Endodermal cell (in vitro differentiated cells): ENCODE results near the gene NELFA. TPM values are rescaled to one million over a fixed set of nuclear protein-coding genes. Genes with fewer than 3 reads are reported as not detected.

ENCODE experiments used
- DNase-seq: peaks from one replicate; pipeline ENCODE4 v3.0.0-alpha.2; 2017
- H3K27ac ChIP-seq: 2 replicates; pipeline ENCODE4 v1.5.1; 2013; ENCODE audit warnings: mild to moderate bottlenecking, low read depth, low read length, moderate library complexity
- H3K27me3 ChIP-seq: 2 replicates; pipeline ENCODE4 v1.6.1; 2013; ENCODE audit warnings: mild to moderate bottlenecking, low read length, moderate library complexity; ENCODE audit not compliant: insufficient read depth, control insufficient read depth, poor library complexity, severe bottlenecking
- H3K36me3 ChIP-seq: 2 replicates; pipeline ENCODE4 v1.7.0; 2013; ENCODE audit warnings: mild to moderate bottlenecking, low read length, moderate library complexity; ENCODE audit not compliant: control insufficient read depth, insufficient read depth
- H3K4me1 ChIP-seq: one replicate; pipeline ENCODE4 v1.7.0; 2013; ENCODE audit warnings: low read length; ENCODE audit not compliant: control insufficient read depth, insufficient read depth
- H3K4me3 ChIP-seq: 2 replicates; pipeline ENCODE4 v1.5.1; 2013; ENCODE audit warnings: mild to moderate bottlenecking, low read length, moderate library complexity
- H3K9ac ChIP-seq: 2 replicates; pipeline ENCODE4 v1.6.1; 2013; ENCODE audit warnings: mild to moderate bottlenecking, low read length, moderate library complexity; ENCODE audit not compliant: poor library complexity, severe bottlenecking; ENCODE audit errors: extremely low read depth
- H3K9me3 ChIP-seq: 2 replicates; pipeline ENCODE4 v1.6.1; 2013; ENCODE audit warnings: mild to moderate bottlenecking, low read length, moderate library complexity; ENCODE audit not compliant: control insufficient read depth
- H3K27ac Mint-ChIP-seq: 2 replicates; pipeline ENCODE4 v1.8.0; 2020; ENCODE audit warnings: mixed read lengths
- H3K27me3 Mint-ChIP-seq: 2 replicates; pipeline ENCODE4 v1.8.0; 2021; ENCODE audit warnings: mild to moderate bottlenecking, mixed read lengths; ENCODE audit not compliant: insufficient read depth
- H3K36me3 Mint-ChIP-seq: 2 replicates; pipeline ENCODE4 v1.8.0; 2020; ENCODE audit warnings: low read depth, mixed read lengths
- H3K4me1 Mint-ChIP-seq: 2 replicates; pipeline ENCODE4 v1.8.0; 2020; ENCODE audit warnings: mixed read lengths
- H3K4me3 Mint-ChIP-seq: 2 replicates; pipeline ENCODE4 v1.8.0; 2020; ENCODE audit warnings: mild to moderate bottlenecking, moderate library complexity, mixed read lengths
- H3K9me3 Mint-ChIP-seq: 2 replicates; pipeline ENCODE4 v1.8.0; 2020; ENCODE audit warnings: mild to moderate bottlenecking, mixed read lengths
- CTCF ChIP-seq: fragments of 200-600 bp; sonication (generic); conservative IDR thresholded peaks from 2 replicates; pipeline ENCODE4 v1.5.0; 2021; ENCODE audit warnings: antibody characterized with exemption, mild to moderate bottlenecking
- WGBS, 2 experiments: methylation state at CpG; one replicate each; pipeline versions ENCODE4 v1.1.5 to v1.1.7; 2013; ENCODE audit warnings: missing lambda C conversion rate in 2 of 2, mixed read lengths in 1 of 2; ENCODE audit not compliant: insufficient coverage in 1 of 2, insufficient read length in 1 of 2; 5-methylcytosine and 5-hydroxymethylcytosine counted together
- total RNA-seq, 2 donors: library from RNA; stranded (reverse); fragmentation: NEBNext Ultra II Directional in 1 of 2; extraction: Animal tissue kit (Norgen Biotek cat#: 25700) in 1 of 2; gene quantifications; 2 replicates in 1 of 2; 3 replicates in 1 of 2; pipeline ENCODE4 v1.2.1, GENCODE V29; 2021

NELFA gene
- total RNA-seq, 2 donors from 2014 or later: 54.8 to 60.1 TPM

DNA sequence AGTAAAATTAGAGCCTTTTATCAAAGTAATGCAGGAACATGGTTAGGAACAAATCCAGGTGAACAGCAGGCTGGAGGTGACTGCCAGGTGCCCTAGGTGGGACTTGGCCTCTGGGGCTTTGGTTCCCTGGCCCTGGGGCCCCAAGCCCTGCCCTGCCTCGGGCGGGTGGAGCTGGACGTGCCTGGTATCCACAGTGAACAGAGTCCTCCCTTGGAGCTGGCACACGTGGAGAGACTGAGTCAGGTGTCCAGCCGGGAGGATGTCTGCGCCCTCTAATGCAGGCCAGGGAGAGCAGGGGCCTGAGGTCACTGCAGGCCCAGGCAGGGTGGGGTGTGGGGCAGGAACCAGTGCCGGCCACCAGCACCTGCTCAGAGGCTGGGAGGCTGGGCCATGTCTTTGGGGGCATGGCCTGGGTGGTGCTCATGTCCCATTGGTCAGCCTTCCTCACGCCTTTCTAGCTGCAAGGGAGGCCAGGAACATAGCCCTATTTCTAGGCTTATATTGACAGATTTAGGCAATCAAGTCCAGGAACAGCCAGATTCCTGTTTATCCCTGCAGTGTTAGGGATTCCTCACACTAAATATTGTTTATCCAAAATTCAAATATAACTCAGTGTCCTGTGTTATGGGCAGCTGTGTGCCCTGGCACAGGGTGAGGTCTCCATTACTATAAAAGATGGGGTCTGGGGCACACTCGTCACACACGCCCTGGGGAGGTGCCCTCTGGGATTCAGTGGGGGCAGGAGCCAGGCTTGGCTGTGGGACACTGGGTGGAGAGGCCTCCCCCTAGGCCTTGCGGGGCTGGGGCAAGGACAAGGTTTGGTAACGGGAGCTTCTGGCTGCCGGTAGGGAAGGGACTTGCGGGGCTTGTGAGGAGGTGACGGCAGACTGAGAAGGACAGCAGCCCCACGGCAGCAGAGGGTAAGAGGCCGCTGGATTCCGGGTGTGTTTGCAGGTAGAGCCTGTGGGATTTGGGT lies 36.1 kb upstream of the NELFA start:
- Histone ChIP-seq H3K27ac (no peak overlapping the region), H3K4me1 (no peaks in the 10 kb centered on the region), H3K9ac (no peak overlapping the region), H3K36me3 (no peaks in the 10 kb centered on the region), H3K4me3 (no peak overlapping the region), H3K9me3 (no peaks in the 10 kb centered on the region), H3K27me3 (peaks cover 25% of the 10 kb centered on the region)
- Mint-ChIP-seq H3K4me3 (no peak overlapping the region), H3K36me3 (peaks cover 4% of the 10 kb centered on the region), H3K27ac (no peak overlapping the region), H3K9me3 (no peaks in the 10 kb centered on the region), H3K4me1 (no peaks in the 10 kb centered on the region), H3K27me3 (peaks cover 27% of the 10 kb centered on the region)
- peak; percentile 43 for DNase-seq
- 95% methylated on average over 9 to 18 of the region's 18 CpGs for whole genome bisulfite sequencing, 2 experiments
- no peak for TF ChIP-seq CTCF

GRCh38 chr4:2044119-2044485 lies 35.3 kb upstream of the NELFA start:
- 89 to 100% methylated on average over 1 to 6 of the region's 6 CpGs for WGBS, 2 experiments
- Histone ChIP-seq H3K4me1 (no peaks in the 10 kb centered on the region), H3K9me3 (no peaks in the 10 kb centered on the region), H3K27me3 (peaks cover 32% of the 10 kb centered on the region), H3K9ac (no peak overlapping the region), H3K4me3 (no peak overlapping the region), H3K27ac (no peak overlapping the region), H3K36me3 (no peaks in the 10 kb centered on the region)
- Mint-ChIP-seq H3K4me3 (no peak overlapping the region), H3K27me3 (peaks cover 34% of the 10 kb centered on the region), H3K9me3 (no peaks in the 10 kb centered on the region), H3K27ac (no peak overlapping the region), H3K36me3 (peaks cover 4% of the 10 kb centered on the region), H3K4me1 (no peaks in the 10 kb centered on the region)
- TF ChIP-seq CTCF: no peak
- no peak for DNase-seq

DNA sequence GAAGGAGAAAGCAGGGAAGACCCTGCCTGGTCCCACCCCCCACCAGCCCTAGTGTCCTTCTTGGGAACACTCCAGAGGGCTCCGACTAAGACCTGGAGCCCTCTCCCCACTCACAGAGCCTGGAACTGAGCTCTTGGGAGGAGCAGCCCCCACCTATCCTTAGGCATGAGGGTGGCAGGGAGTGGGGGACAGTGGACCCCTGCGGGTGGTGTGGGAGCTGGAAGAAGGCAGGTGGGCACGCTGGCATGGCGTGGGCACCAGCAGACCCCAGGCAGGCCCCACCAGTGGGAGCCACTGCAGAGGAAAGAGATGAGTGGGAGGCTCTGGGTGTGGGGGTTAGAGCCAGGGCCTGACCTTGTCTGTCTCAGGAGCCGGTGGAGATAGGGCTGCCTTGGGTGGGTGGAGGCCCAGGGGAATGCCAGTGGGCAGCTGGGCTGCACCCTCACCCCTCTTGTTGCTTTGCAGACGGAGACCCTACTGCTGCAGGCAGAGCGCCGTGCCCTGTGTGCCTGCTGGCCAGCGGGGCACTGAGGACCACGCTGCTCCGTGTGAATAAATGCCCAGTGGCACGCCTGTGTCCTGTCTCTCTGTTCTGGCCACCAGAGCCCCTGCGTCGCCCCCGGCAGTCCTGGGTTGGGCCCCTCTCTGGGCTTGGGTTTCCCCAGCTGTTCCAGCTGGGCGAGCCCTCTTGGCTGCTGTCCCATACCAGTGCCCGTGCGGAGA lies 34.8 kb upstream of the NELFA start:
- H3K9ac ChIP-seq: no peak overlapping the region
- Mint-ChIP-seq H3K4me3 (peak overlapping the region; percentile 68), H3K27me3 (peaks cover 40% of the 10 kb centered on the region), H3K36me3 (peaks cover 4% of the 10 kb centered on the region), H3K27ac (no peak overlapping the region), H3K4me1 (no peaks in the 10 kb centered on the region), H3K9me3 (no peaks in the 10 kb centered on the region)
- no peaks in the 10 kb centered on the region for H3K36me3 ChIP-seq
- H3K9me3 ChIP-seq: no peaks in the 10 kb centered on the region
- peaks cover 38% of the 10 kb centered on the region for H3K27me3 ChIP-seq
- no peak for TF ChIP-seq CTCF
- no peak overlapping the region for H3K4me3 ChIP-seq
- no peak overlapping the region for H3K27ac ChIP-seq
- no peak for DNase-seq
- 97 to 100% methylated on average over 4 to 18 of the region's 18 CpGs for WGBS, 2 experiments
- no peaks in the 10 kb centered on the region for H3K4me1 ChIP-seq
